Cardiac muscle cell (in vitro differentiated cells and primary cell): Measurements from ENCODE around the gene RALGAPA1. TPM values are rescaled to one million over a fixed set of nuclear protein-coding genes. Genes with fewer than 3 reads are reported as not detected.
"Not testable (repeated sequence)": the region's sequence is repeated elsewhere in the genome, so short reads cannot be mapped to it uniquely, and the experiment has no call there.

ENCODE experiments used
- DNase-seq, 2 donors: peaks; one replicate each; pipeline versions ENCODE4 v3.0.0 to v3.0.0-alpha.2; 2010 to 2017; ENCODE audit warnings: low read depth in 1 of 2, low spot score in 1 of 2
- H3K27ac ChIP-seq: fragments of 200-600 bp; sonication (generic); 2 replicates; pipeline ENCODE4 v1.5.1; 2016
- H3K27me3 ChIP-seq: fragments of 200-600 bp; sonication (generic); 2 replicates; pipeline ENCODE4 v1.6.0; 2016; ENCODE audit warnings: control low read depth
- H3K36me3 ChIP-seq: fragments of 200-600 bp; sonication (generic); 2 replicates; pipeline ENCODE4 v1.5.1; 2016; ENCODE audit warnings: control low read depth
- H3K4me1 ChIP-seq: fragments of 200-600 bp; sonication (generic); 2 replicates; pipeline ENCODE4 v1.8.1; 2017; ENCODE audit warnings: low read depth, mild to moderate bottlenecking, mixed run types
- H3K4me3 ChIP-seq: fragments of 200-600 bp; sonication (generic); 2 replicates; pipeline ENCODE4 v1.5.1; 2016; ENCODE audit warnings: mild to moderate bottlenecking
- H3K9me3 ChIP-seq: fragments of 200-600 bp; sonication (generic); 2 replicates; pipeline ENCODE4 v1.5.1; 2017; ENCODE audit warnings: low read depth, mild to moderate bottlenecking, control low read depth
- polyA plus RNA-seq: library from polyadenylated mRNA; unstranded; fragments of >200 nt; fragmentation: Nextera tagmentation; extraction: Ambion mirVana; gene quantifications from 2 replicates; pipeline ENCODE4 v1.2.1, GENCODE V29; 2016
- total RNA-seq: library from RNA; depleted of rRNA; stranded (reverse); fragments of >200 nt; gene quantifications from 2 replicates; pipeline ENCODE4 v1.2.3, GENCODE V29; 2016
- TF ChIP-seq, protein P1 (sequence below): IDR thresholded peaks from 2 replicates; pipeline ENCODE4 v1.5.1; 2012; ENCODE audit warnings: low read depth, mild to moderate bottlenecking, low read length

Gene RALGAPA1
- total and polyA plus RNA-seq, 2 experiments from 2014 or later, result 28.1 to 31.5 TPM

DNA sequence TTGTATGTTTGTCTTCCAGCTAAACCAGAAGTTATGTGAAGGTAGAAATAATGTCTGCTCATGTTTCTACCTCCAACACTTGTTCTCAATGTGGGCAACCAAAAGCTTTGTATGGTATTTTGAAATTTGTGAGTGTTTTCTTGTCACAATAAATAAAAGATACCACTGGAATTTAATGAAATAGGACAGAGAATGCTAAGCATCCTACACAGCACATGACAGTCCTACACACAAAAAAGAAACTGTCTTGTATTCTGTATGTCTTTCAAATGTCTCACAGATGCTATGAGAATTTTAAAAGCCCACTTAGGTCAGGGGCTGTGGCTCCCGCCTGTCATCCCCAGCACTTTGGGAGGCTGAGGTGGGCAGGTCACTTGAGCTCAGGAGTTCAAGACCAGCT is 68.9 kb downstream of the RALGAPA1 start:
- H3K4me3 ChIP-seq, result no peak overlapping the region
- peaks cover 17% of the 10 kb centered on the region for H3K36me3 ChIP-seq
- no peak for DNase-seq
- H3K27ac ChIP-seq, result no peak overlapping the region
- H3K9me3 ChIP-seq, result no peaks in the 10 kb centered on the region
- no peaks in the 10 kb centered on the region for H3K27me3 ChIP-seq
- TF ChIP-seq, protein P1, sequence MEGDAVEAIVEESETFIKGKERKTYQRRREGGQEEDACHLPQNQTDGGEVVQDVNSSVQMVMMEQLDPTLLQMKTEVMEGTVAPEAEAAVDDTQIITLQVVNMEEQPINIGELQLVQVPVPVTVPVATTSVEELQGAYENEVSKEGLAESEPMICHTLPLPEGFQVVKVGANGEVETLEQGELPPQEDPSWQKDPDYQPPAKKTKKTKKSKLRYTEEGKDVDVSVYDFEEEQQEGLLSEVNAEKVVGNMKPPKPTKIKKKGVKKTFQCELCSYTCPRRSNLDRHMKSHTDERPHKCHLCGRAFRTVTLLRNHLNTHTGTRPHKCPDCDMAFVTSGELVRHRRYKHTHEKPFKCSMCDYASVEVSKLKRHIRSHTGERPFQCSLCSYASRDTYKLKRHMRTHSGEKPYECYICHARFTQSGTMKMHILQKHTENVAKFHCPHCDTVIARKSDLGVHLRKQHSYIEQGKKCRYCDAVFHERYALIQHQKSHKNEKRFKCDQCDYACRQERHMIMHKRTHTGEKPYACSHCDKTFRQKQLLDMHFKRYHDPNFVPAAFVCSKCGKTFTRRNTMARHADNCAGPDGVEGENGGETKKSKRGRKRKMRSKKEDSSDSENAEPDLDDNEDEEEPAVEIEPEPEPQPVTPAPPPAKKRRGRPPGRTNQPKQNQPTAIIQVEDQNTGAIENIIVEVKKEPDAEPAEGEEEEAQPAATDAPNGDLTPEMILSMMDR, result no peak
- no peaks in the 10 kb centered on the region for H3K4me1 ChIP-seq

DNA sequence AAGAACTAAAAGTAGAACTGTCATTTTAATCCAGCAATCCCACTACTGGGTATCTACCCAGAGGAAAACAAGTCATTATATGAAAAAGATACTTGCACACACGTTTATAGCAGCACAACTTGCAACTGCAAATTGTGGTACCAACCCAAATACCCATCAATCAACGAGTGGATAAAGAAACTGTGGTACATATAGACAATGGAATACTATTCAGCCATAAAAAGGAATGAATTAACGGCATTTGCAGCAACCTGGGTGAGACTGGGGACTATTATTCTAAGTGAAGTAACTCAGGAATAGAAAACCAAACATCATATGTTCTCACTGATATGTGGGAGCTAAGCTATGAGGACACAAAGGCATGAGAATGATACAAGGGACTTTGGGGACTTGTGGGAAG is 73.9 kb downstream of the RALGAPA1 start:
- not testable (repeated sequence) for H3K27ac ChIP-seq, H3K4me3 ChIP-seq, DNase-seq, H3K4me1 ChIP-seq, H3K27me3 ChIP-seq, H3K9me3 ChIP-seq, H3K36me3 ChIP-seq

DNA sequence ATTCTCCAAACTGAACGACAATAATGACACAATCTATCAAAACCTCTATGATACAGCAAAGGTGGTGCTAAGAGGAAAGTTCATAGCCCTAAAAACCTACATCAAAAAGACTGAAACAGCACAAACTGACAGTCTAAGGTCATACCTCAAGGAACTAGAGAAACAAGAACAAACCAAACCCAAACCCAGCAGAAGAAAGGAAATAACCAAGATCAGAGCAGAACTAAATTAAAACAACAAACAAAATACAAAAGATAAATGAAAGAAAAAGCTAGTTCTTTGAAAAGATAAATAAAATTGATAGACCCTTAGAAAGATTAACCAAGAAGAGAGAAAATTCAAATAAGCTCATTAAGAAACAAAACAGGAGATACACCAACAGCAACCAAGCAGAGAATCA is 75.6 kb downstream of the RALGAPA1 start:
- not testable (repeated sequence) for H3K4me1 ChIP-seq, H3K9me3 ChIP-seq, H3K4me3 ChIP-seq, DNase-seq, H3K27ac ChIP-seq, H3K27me3 ChIP-seq, H3K36me3 ChIP-seq

DNA sequence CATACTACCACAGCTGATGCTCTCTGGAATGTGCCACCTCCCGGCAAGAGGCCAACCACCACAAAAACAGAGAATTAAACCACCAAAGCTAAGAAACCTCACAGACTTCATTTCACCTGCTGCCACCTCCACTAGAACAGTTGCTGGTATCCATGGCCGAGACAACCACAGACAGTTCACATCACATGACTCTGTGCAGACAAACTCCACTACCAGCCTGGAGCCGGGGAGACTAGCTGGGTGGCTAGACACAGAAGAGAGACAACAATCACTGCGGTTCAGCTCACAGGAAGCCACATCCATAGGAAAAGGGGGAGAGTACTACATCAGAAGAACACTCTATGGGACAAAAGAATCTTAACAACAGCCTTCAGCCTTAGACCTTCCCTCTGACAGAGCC is 78.2 kb downstream of the RALGAPA1 start:
- TF ChIP-seq, protein P1, result no peak
- no peaks in the 10 kb centered on the region for H3K27me3 ChIP-seq
- H3K36me3 ChIP-seq, result peaks cover 5% of the 10 kb centered on the region
- no peak overlapping the region for H3K27ac ChIP-seq
- no peaks in the 10 kb centered on the region for H3K9me3 ChIP-seq
- H3K4me1 ChIP-seq, result no peaks in the 10 kb centered on the region
- no peak for DNase-seq
- no peak overlapping the region for H3K4me3 ChIP-seq

DNA sequence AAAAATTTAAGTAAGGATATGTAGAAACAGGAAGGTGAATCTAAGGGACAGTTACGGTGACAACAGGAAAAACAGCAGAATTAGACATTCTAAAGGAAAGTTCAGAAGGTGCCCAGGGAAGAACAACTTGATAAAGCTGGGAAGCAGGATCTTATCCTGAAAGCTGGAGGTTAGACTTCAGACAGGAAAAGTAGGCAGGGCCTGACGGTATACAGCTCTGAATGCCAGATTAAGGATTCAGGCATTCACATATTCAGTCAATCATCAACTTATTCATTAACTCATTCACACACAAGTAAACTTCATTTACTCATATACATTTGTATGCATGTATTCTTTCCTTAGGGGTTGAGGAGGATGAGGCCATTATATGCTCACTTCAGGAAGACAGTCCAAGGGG is 81.3 kb downstream of the RALGAPA1 start:
- Histone ChIP-seq H3K4me3 (no peak overlapping the region), H3K36me3 (no peaks in the 10 kb centered on the region), H3K27ac (no peak overlapping the region), H3K27me3 (no peaks in the 10 kb centered on the region), H3K9me3 (no peaks in the 10 kb centered on the region), H3K4me1 (no peaks in the 10 kb centered on the region)
- TF ChIP-seq, protein P1, result no peak
- no peak for DNase-seq

DNA sequence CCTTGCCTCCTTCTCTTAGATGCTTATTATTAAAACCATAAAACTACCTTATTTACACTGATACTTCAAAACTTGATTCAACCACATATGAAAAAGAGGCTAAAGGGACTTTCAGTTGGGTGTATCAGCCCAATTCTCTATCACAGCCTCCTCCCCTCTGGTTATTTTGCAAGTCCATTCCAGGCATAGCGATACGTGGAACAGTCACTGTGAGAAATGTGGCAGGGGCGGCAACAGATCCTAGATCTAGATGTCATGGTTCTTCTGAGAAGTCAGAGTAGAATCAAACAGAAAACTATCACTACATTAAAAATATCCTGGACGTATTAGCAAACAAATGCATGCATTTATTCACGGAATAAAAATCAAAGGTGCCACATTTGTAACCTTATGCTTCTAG is 83.2 kb downstream of the RALGAPA1 start:
- no peaks in the 10 kb centered on the region for H3K27me3 ChIP-seq
- TF ChIP-seq, protein P1, result no peak
- no peaks in the 10 kb centered on the region for H3K9me3 ChIP-seq
- no peak overlapping the region for H3K27ac ChIP-seq
- H3K36me3 ChIP-seq, result peaks cover 5% of the 10 kb centered on the region
- H3K4me3 ChIP-seq, result no peak overlapping the region
- H3K4me1 ChIP-seq, result no peaks in the 10 kb centered on the region
- DNase-seq, result no peak

DNA sequence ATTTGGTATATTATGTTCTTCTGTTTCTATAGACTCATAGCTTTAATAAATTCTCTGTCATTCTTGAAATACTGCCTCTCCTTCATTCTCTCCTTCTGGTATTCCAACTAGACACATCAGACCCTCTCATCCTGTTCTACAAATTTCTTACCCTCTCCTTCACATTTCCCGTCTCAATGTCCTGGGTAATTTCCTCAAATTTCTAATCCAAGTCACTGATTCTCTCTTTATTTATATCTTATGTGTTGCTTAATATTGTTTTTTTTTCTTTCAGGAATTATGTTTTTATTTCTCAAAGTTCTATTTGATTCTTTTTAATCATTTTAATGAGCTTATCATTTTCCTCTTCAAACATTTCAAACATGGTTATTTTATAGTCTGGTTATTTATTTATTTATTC is 94.0 kb downstream of the RALGAPA1 start:
- Histone ChIP-seq H3K36me3 (peaks cover 10% of the 10 kb centered on the region), H3K27ac (no peak overlapping the region), H3K4me3 (no peak overlapping the region), H3K4me1 (no peaks in the 10 kb centered on the region), H3K27me3 (no peaks in the 10 kb centered on the region), H3K9me3 (peaks cover 2% of the 10 kb centered on the region)
- no peak for DNase-seq
- TF ChIP-seq, protein P1, result no peak
